K562 (cell line): ENCODE data around the gene PRTN3. TPM values are rescaled to one million over a fixed set of nuclear protein-coding genes. Genes with fewer than 3 reads are reported as not detected.

Experiments used
- ATAC-seq: fragments of 200-7000 bp; cut with Tn5 transposase; 3 replicates; pipeline ENCODE4 v1.9.1; 2020; ENCODE audit warnings: moderate library complexity
- BruUV-seq: library from RNA; stranded (reverse); fragments of 400-500 nt; replicated peaks from 2 replicates; lab custom pipeline; 2021; lab: Mats Ljungman, UMichigan
- CTCF ChIA-PET: fragments of 300-600 bp; formaldehyde crosslinking; extraction: SDS; loops from one replicate; lab custom pipeline; 2021; ENCODE audit warnings: low intra/inter-chr PET ratio; lab: Yijun Ruan, JAX
- POLR2A ChIA-PET: fragments of 300-600, 350-650 bp; sonication (Branson Sonifier 250); formaldehyde crosslinking; extraction: SDS; loops from one replicate; lab custom pipeline; 2021; ENCODE audit warnings: antibody characterized with exemption, inconsistent platforms; lab: Yijun Ruan, JAX
- DNase-seq, 4 experiments: peaks; one replicate each; pipeline versions ENCODE4 v3.0.0 to v3.0.0-alpha.2; 2011 to 2018; ENCODE audit warnings: low spot score in 3 of 4, mixed read lengths in 3 of 4; ENCODE audit errors: extremely low read depth in 1 of 4
- FAIRE-seq: peaks from 2 replicates; lab custom pipeline; 2011; peaks lifted over from hg19 to GRCh38; lab: Jason Lieb, UNC
- H2AFZ ChIP-seq: 2 replicates; pipeline ENCODE4 v1.6.0; 2011; ENCODE audit warnings: low read depth, low read length, control low read depth, inconsistent platforms
- H3K27ac ChIP-seq: fragments of 200-600 bp; 3 replicates; pipeline ENCODE4 v1.8.0; 2011; ENCODE audit warnings: low read depth, mild to moderate bottlenecking, control low read depth, inconsistent platforms, low read length, moderate library complexity, mixed read lengths; ENCODE audit errors: extremely low read depth
- H3K27me3 ChIP-seq, 2 experiments: fragments of 300-600 bp in 1 of 2; 2 replicates in 1 of 2; 3 replicates in 1 of 2; pipeline versions ENCODE4 v1.6.0 to v1.8.0; 2011; ENCODE audit warnings: inconsistent platforms in 2 of 2, low read length in 2 of 2, mild to moderate bottlenecking in 1 of 2, mixed read lengths in 1 of 2, moderate library complexity in 1 of 2; ENCODE audit not compliant: control insufficient read depth in 2 of 2, insufficient read depth in 2 of 2
- H3K36me3 ChIP-seq: fragments of 300-600 bp; 3 replicates; pipeline ENCODE4 v1.8.0; 2011; ENCODE audit warnings: mild to moderate bottlenecking, low read length, inconsistent platforms; ENCODE audit not compliant: control insufficient read depth, insufficient read depth
- H3K4me1 ChIP-seq, 2 experiments: fragments of 200-600 bp in 1 of 2; replicated peaks in 1 of 2; 2 replicates in 1 of 2; 3 replicates in 1 of 2; pipeline versions ENCODE4 v1.5.1 to v1.8.0; 2011; ENCODE audit warnings: inconsistent platforms in 2 of 2, low read length in 2 of 2, mild to moderate bottlenecking in 1 of 2, mixed read lengths in 1 of 2, moderate library complexity in 1 of 2; ENCODE audit not compliant: control insufficient read depth in 2 of 2, insufficient read depth in 2 of 2
- H3K4me2 ChIP-seq: 2 replicates; pipeline ENCODE4 v1.6.1; 2011; ENCODE audit warnings: low read length, control low read depth, inconsistent platforms, mixed read lengths; ENCODE audit not compliant: insufficient read depth
- H3K4me3 ChIP-seq: fragments of 200-600 bp; sonication (generic), shearing (Covaris generic); 2 replicates; pipeline ENCODE4 v1.5.1; 2016; ENCODE audit warnings: control low read depth, inconsistent platforms
- H3K79me2 ChIP-seq: fragments of 200-600 bp; 3 replicates; pipeline ENCODE4 v1.8.0; 2011; ENCODE audit warnings: low read length, inconsistent platforms; ENCODE audit not compliant: control insufficient read depth, insufficient read depth
- H3K9ac ChIP-seq, 2 experiments: 2 replicates each; pipeline versions ENCODE4 v1.6.0 to v1.6.1; 2011; ENCODE audit warnings: low read depth in 2 of 2, low read length in 2 of 2, control low read depth in 1 of 2, inconsistent platforms in 1 of 2, mild to moderate bottlenecking in 1 of 2, mixed read lengths in 1 of 2; ENCODE audit not compliant: insufficient read depth in 1 of 2
- H3K9me1 ChIP-seq: one replicate; pipeline ENCODE4 v1.6.0; 2011; ENCODE audit warnings: inconsistent platforms, mild to moderate bottlenecking, low read length, moderate library complexity; ENCODE audit not compliant: control insufficient read depth, insufficient read depth
- H3K9me3 ChIP-seq: replicated peaks from 2 replicates; pipeline ENCODE4 v1.5.1; 2011; ENCODE audit warnings: low read depth, low read length, inconsistent platforms; ENCODE audit not compliant: control insufficient read depth, insufficient read depth
- H4K20me1 ChIP-seq: replicated peaks from 2 replicates; pipeline ENCODE4 v1.6.1; 2011; ENCODE audit warnings: low read length, inconsistent platforms, mixed read lengths; ENCODE audit not compliant: control insufficient read depth, insufficient read depth
- E2F8 ChIP-seq: fragments of 450-650 bp; IDR thresholded peaks from 2 replicates; pipeline ENCODE4 v1.7.1; 2018; ENCODE audit warnings: mild to moderate bottlenecking, low read depth; ENCODE audit not compliant: partially characterized antibody
- EZH2 ChIP-seq: IDR thresholded peaks from 2 replicates; pipeline ENCODE4 v1.6.1; 2012; ENCODE audit warnings: low read depth, mild to moderate bottlenecking, inconsistent platforms, low read length, borderline replicate concordance
- L3MBTL2 ChIP-seq: fragments of 450-650 bp; IDR thresholded peaks from 2 replicates; pipeline ENCODE4 v1.6.1; 2016; ENCODE audit warnings: mild to moderate bottlenecking, moderate library complexity
- MXD1 ChIP-seq: fragments of 250-450 bp; sonication (Bioruptor Pico); IDR thresholded peaks from 2 replicates; pipeline ENCODE4 v1.8.0; 2021; ENCODE audit warnings: borderline replicate concordance, mild to moderate bottlenecking, moderate library complexity; ENCODE audit not compliant: poor library complexity, severe bottlenecking
- PHF8 ChIP-seq: fragments of 200-600 bp; sonication (generic); IDR thresholded peaks from 2 replicates; pipeline ENCODE4 v1.6.1; 2012; ENCODE audit warnings: mixed run types, mild to moderate bottlenecking, inconsistent platforms, low read length, moderate library complexity, borderline replicate concordance
- SMAD4 ChIP-seq: fragments of 250-450 bp; sonication (Bioruptor Pico); conservative IDR thresholded peaks from 2 replicates; pipeline ENCODE4 v1.8.0; 2021; ENCODE audit warnings: inconsistent platforms, mild to moderate bottlenecking, moderate library complexity
- SRSF1 ChIP-seq: fragments of 200-400 bp; formaldehyde crosslinking; IDR thresholded peaks from 2 replicates; pipeline ENCODE4 v1.6.1; 2017; ENCODE audit warnings: mild to moderate bottlenecking, low read depth, low read length, moderate library complexity
- SUPT5H ChIP-seq: fragments of 450-650 bp; IDR thresholded peaks from 2 replicates; pipeline ENCODE4 v1.6.1; 2016
- ZC3H11A ChIP-seq: IDR thresholded peaks from 2 replicates; pipeline ENCODE4 v1.6.1; 2012; ENCODE audit warnings: low read depth, low read length, improper control_type of control experiment
- ZFX ChIP-seq: sonication (generic); formaldehyde crosslinking; IDR thresholded peaks from 2 replicates; pipeline ENCODE4 v1.8.0; 2022; ENCODE audit warnings: mild to moderate bottlenecking, missing genetic modification reagents, moderate library complexity
- WGBS: fragments of 100-300 bp; shearing (Covaris generic); methylation state at CpG from one replicate; pipeline ENCODE4 v1.1.6; 2016; ENCODE audit warnings: low coverage, mixed read lengths; ENCODE audit not compliant: insufficient coverage; ENCODE audit errors: missing lambda C conversion rate; 5-methylcytosine and 5-hydroxymethylcytosine counted together
- in situ Hi-C: fragments of 300-500 bp; cut with MboI; formaldehyde crosslinking; loops from 4 replicates; pipeline ENCODE4 v1.15.0; 2018; ENCODE audit warnings: inconsistent platforms, mixed read lengths
- intact Hi-C: fragments of 100-400 bp; cut with micrococcal nuclease; formaldehyde crosslinking; loops from 2 replicates; pipeline ENCODE4 v1.14.2; 2022
- polyA plus RNA-seq, 8 experiments: library from polyadenylated mRNA; depleted of rRNA in 4 of 8; stranded (reverse) in 5 of 8; unstranded in 3 of 8; fragments of >200 nt; fragmentation: Nextera tagmentation in 2 of 8; fragmentation: Illumina TruSeq in 1 of 8; extraction: Ambion mirVana in 2 of 8; extraction: Trizol in 1 of 8; gene quantifications; 2 replicates each; pipeline versions ENCODE4 v1.2.1 to v1.2.3, GENCODE V29; 2011 to 2014; ENCODE audit warnings: inconsistent platforms in 1 of 8, missing spikeins in 1 of 8
- total RNA-seq, 7 experiments: library from RNA; depleted of rRNA in 6 of 7; stranded (reverse); fragments of >200 nt in 6 of 7; fragmentation: Illumina TruSeq in 2 of 7; extraction: Trizol in 2 of 7; gene quantifications; 2 replicates each; pipeline versions ENCODE4 v1.2.1 to v1.2.3, GENCODE V29; 2011 to 2021; ENCODE audit warnings: low replicate concordance in 1 of 7
- TF ChIP-seq, protein P1 (sequence below): sonication (generic); formaldehyde crosslinking; IDR thresholded peaks from 2 replicates; pipeline ENCODE4 v1.8.0; 2023; ENCODE audit warnings: mild to moderate bottlenecking, missing genetic modification reagents
- TF ChIP-seq, protein P2 (sequence below): fragments of 450-650 bp; formaldehyde crosslinking; IDR thresholded peaks from 2 replicates; pipeline ENCODE4 v1.4.0; 2020; ENCODE audit warnings: mild to moderate bottlenecking, moderate library complexity

Gene PRTN3
- total and polyA plus RNA-seq, 9 of the 15 experiments (the other 6 are each of a cell fraction or from before 2014, with no cell fraction given): 0.14 to 0.86 (median 0.43) TPM; not detected in 3

DNA sequence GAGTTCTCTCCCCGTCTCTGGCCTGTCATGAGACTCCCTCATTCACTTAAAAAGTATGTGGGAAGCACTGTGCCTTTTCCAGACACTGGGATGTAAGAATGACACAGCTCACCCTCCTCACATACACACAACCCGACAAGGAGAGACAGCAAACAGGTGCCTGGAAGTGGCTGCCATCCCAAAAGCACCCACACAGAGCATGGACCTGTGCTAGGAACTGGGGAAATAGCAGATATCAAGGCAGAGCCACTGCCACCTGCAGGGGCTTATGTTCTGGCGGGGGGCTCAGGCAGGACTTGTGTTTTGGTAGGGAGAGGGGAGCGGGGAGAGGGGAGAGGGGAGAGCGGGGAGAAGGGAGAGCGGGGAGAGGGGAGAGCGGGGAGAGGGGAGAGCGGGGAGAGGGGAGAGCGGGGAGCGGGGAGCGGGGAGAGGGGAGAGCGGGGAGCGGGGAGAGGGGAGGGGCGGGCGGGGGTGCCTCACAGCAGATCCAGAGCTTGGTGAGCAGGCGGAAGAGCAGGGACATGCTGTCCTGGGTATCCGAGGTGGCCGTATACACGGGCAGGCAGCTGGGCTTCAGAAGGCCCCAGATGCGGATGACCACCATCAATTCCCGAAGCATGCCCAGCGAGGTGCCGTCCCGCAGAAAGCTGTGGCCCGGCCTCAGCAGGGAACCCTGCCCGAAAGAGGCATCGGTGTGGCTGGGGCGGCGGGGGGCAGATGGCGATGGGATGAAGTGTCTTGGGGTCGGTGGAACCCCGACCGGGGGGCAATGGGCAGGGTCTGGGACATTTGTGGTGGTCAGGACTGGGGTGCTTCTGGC, 30.9 kb downstream of the PRTN3 start (continued):
- TF ChIP-seq, protein P1, sequence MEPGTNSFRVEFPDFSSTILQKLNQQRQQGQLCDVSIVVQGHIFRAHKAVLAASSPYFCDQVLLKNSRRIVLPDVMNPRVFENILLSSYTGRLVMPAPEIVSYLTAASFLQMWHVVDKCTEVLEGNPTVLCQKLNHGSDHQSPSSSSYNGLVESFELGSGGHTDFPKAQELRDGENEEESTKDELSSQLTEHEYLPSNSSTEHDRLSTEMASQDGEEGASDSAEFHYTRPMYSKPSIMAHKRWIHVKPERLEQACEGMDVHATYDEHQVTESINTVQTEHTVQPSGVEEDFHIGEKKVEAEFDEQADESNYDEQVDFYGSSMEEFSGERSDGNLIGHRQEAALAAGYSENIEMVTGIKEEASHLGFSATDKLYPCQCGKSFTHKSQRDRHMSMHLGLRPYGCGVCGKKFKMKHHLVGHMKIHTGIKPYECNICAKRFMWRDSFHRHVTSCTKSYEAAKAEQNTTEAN (CRISPR knock-in tag): no peak
- TF ChIP-seq ZFX (CRISPR knock-in tag) (peak; percentile 14; the same call in 1 of the 2 replicates), SMAD4 (CRISPR knock-in tag) (no peak), SUPT5H (peak; percentile 23; the same call in 1 of the 2 replicates), ZC3H11A (no peak)

- peaks cover 16 to 74% of the 10 kb centered on the region in 2 experiments for H3K4me1 ChIP-seq
- 0 out of 2 replicates have a peak overlapping the region, but pooled peaks have one; percentile 8 for H3K4me3 ChIP-seq
- H3K4me2 ChIP-seq: no peak overlapping the region
- 31% methylated on average over 19 of the region's 27 CpGs for WGBS
- in situ Hi-C loops: no loop called here
- no peaks in the 10 kb centered on the region for H3K9me3 ChIP-seq
- H4K20me1 ChIP-seq: no peaks in the 10 kb centered on the region; the same call in 1 of the 2 replicates
- H3K27ac ChIP-seq: peak overlapping the region; percentile 66; the same call in 1 of the 3 replicates
- ATAC-seq (peak; percentile 94), FAIRE-seq (peak; percentile 95), DNase-seq (peak; percentile 76 to 95 (median 81))
- no peaks in the 10 kb centered on the region for H3K27me3 ChIP-seq
- H3K9ac ChIP-seq: 0 out of 4 replicates have a peak overlapping the region, but pooled peaks of 1 of the 2 experiments have one; percentile 36
- ChIA-PET POLR2A (interaction anchor here (2.0 kb wide), 1 partner anchor 35 kb away, joined by 7 read pairs; no protein-coding TSS in a partner anchor), CTCF (no interaction called here)
- H3K79me2 ChIP-seq: no peaks in the 10 kb centered on the region
- intact Hi-C loops: no loop called here
- no TSS peak for BruUV-seq
- H2AFZ ChIP-seq: no peak overlapping the region
- no peaks in the 10 kb centered on the region for H3K9me1 ChIP-seq
- peaks cover 83% of the 10 kb centered on the region; the same call in 2 of the 3 replicates for H3K36me3 ChIP-seq
- no peak for TF ChIP-seq PHF8
- no peak for TF ChIP-seq E2F8
- TF ChIP-seq, protein P2, sequence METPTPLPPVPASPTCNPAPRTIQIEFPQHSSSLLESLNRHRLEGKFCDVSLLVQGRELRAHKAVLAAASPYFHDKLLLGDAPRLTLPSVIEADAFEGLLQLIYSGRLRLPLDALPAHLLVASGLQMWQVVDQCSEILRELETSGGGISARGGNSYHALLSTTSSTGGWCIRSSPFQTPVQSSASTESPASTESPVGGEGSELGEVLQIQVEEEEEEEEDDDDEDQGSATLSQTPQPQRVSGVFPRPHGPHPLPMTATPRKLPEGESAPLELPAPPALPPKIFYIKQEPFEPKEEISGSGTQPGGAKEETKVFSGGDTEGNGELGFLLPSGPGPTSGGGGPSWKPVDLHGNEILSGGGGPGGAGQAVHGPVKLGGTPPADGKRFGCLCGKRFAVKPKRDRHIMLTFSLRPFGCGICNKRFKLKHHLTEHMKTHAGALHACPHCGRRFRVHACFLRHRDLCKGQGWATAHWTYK (CRISPR knock-in tag): no peak
- no peak for TF ChIP-seq EZH2
- TF ChIP-seq MXD1 (CRISPR knock-in tag): no peak
- peak; percentile 33; the same call in 1 of the 2 replicates for TF ChIP-seq L3MBTL2
- no peak for TF ChIP-seq SRSF1
Measured at GRCh38 chr19:872266-872951, 31.6 kb downstream of the PRTN3 start.
